Adipose tissue (tissue), 3 donors: ENCODE data around the gene KLHDC7B. TPM values are rescaled to one million over a fixed set of nuclear protein-coding genes. Genes with fewer than 3 reads are reported as not detected.

ENCODE experiments used
- H3K27ac ChIP-seq: one replicate; pipeline ENCODE4 v1.5.1; 2013; ENCODE audit warnings: low read depth, low read length
- WGBS, 3 donors: extraction: QIAGEN DNeasy Blood & Tissue Kit; methylation state at CpG; one replicate each; pipeline ENCODE4 v1.1.7; 2013; 5-methylcytosine and 5-hydroxymethylcytosine counted together
- polyA plus RNA-seq, 3 donors: library from polyadenylated mRNA; stranded (reverse); fragments of 200-250 nt; gene quantifications; one replicate each; pipeline ENCODE4 v1.2.3, GENCODE V29; 2013
- donor health status: healthy with polysubstance abuse.
- donor health status: Bipolar disorder and iron deficiency.
- donor health status: healthy.

KLHDC7B gene
- polyA plus RNA-seq: under 1 TPM; 0.11 to 0.23 (median 0.21) TPM

DNA sequence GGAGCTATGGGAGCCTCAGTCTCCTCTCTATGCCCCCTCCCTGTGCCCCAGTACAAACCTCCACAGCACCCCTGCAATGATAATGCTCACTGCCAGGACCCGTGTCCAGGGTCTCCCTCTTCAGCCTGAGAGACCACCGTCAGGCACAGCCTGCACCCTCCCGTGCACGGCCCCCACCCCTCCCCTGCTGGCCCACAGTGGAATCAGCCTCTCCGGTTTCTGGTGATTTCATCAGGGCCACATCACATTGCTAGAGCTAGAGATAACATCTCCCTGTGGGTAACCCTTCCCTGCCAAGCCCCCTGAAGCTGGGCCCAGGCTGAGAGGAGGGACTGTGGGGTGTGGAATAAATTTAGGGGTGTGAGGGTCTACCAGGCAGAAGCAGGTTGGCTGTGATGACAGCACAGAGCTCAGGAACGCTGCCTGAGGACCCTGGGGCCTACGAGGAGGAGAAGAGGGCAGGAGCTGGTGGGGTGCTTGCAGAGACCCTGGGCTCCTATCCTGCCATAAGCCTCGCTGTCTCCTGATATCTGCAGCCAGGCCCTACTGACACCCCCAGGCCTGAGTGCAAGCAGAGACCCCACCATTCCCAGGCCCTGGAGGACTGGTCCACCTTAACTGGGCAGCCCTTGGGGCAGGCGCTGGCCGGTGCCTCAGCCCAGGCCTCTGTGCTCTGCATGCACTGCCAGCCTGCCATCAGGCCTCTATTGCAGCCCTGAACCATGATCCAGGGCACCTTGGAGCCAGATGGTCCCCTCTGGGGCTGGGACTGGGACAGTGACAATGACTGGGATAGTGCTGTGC is at the start of gene KLHDC7B:
TSS of gene KLHDC7B (plus strand) at position 378 of the 804 bp plus-strand sequence. CDS start at position 723, 345 bp downstream.
- no peak within 1 kb of the TSS for H3K27ac ChIP-seq
- WGBS, 3 donors: 62 to 71% (median 64%) methylated on average over 9 to 10 of the region's 10 CpGs

GRCh38 chr22:50497093-50497492 is 48.6 kb upstream of the KLHDC7B start:
- WGBS, 3 donors: 72 to 88% (median 80%) methylated on average over 6 of the region's 6 CpGs
- no peak overlapping the region for H3K27ac ChIP-seq

DNA sequence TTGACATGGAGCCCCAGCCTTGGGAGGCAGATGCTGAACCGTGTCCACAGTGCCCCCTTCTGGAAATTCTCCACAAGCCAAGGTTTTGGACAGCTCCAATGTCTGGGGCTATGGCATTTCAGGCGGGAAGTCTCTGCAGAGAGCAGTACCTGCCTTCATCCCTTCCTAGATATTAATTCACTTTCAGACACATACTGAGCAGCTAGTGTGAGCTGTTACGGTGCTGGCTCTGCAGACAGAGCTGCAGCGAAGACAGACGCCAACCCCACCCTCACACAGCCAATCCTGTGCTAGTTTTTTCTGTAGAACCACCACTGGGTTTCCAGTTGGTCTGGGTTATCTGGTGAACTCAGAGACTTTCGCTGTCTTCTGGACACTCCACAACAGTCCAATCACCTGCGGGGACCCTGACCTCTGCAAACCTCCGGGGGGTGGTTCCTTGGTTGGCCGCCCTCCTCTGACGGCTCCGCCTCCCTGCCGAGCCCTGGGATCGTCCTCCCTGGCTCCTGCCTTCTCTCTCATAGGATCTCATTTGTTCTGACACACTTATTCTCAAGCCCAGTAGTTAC is 47.3 kb upstream of the KLHDC7B start:
- no peak overlapping the region for H3K27ac ChIP-seq
- 4 to 21% (median 5%) methylated on average over 13 of the region's 13 CpGs for WGBS, 3 donors

- 82 to 95% (median 91%) methylated on average over 12 of the region's 12 CpGs for WGBS, 3 donors
Measured at GRCh38 chr22:50500452-50500851, 45.2 kb upstream of the KLHDC7B start.

GRCh38 chr22:50502096-50502495 is 43.6 kb upstream of the KLHDC7B start:
- no peak overlapping the region for H3K27ac ChIP-seq
- WGBS, 3 donors: 85 to 92% (median 87%) methylated on average over 6 of the region's 6 CpGs

More at GRCh38 chr22:50500452-50500851, 45.2 kb upstream of the KLHDC7B start:
- no peak overlapping the region for H3K27ac ChIP-seq

GRCh38 chr22:50502628-50503474 is 42.8 kb upstream of the KLHDC7B start:
- H3K27ac ChIP-seq: no peak overlapping the region
- 84 to 87% (median 86%) methylated on average over 22 to 24 of the region's 24 CpGs for WGBS, 3 donors

- H3K27ac ChIP-seq: no peak overlapping the region
- 86 to 91% (median 90%) methylated on average over 17 to 24 of the region's 26 CpGs for WGBS, 3 donors
Measured at GRCh38 chr22:50503475-50504145, 42.1 kb upstream of the KLHDC7B start.

GRCh38 chr22:50504369-50505211 is 41.1 kb upstream of the KLHDC7B start:
- H3K27ac ChIP-seq: no peak overlapping the region
- WGBS, 3 donors: 63 to 97% (median 95%) methylated on average over 34 to 44 of the region's 44 CpGs

DNA sequence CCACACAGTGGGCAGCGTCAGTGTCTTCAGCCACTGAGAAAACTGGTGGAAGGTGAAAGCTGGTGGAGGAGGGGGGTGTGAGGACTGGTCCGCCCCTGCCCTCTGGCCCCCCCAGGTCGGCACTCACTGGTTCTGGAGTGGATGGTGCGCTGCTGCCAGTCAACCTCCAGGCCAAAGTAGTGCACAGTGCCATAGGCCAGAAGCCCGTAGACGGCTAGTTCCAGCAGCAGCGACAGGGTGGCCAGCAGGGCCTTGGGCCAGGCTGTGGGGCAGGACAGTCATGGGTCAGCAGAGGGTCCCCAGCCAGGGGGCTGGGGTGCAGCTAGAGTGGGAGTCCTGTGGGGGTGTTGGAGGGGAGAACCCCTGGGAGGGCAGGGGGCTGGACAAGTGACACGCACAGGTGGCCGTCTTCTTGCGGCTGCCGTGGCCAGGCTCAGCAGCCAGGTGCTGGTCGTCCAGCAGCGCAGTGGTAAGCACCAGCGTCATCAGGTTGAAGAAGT is 40.4 kb upstream of the KLHDC7B start:
- H3K27ac ChIP-seq: no peak overlapping the region
- WGBS, 3 donors: 51 to 95% (median 90%) methylated on average over 14 of the region's 14 CpGs

GRCh38 chr22:50505776-50506610 is 39.7 kb upstream of the KLHDC7B start:
- 53 to 92% (median 90%) methylated on average over 38 to 41 of the region's 41 CpGs for WGBS, 3 donors
- no peak overlapping the region for H3K27ac ChIP-seq

GRCh38 chr22:50506611-50507420 is 38.9 kb upstream of the KLHDC7B start:
- H3K27ac ChIP-seq: no peak overlapping the region
- 9 to 36% (median 27%) methylated on average over 21 of the region's 21 CpGs for WGBS, 3 donors

DNA sequence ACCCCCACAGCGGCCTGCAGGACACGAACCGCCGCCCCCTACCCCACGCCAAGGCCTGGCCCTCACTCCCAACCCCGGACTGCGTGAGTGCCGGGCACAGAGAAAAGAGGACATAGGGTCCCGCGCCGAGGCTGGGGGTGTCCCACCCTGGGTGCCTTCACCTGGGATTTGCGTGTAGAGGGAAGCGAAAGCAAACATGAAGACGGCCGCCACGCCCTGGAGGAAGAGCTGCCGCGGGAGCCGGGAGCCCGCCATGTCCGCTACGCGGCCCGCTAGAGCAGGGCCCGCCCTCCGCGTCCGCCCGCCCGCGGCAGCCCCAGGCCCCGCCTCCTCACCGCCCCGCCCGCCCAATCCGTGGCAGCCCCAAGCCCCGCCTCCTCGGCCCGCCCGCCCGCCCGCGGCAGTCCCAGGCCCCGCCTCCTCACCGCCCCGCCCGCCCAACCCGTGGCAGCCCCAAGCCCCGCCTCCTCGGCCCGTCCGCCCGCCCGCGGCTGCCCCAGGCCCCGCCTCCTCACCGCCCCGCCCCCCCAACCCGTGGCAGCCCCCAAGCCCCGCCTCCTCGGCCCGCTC is 38.2 kb upstream of the KLHDC7B start, which contains the start of gene LMF2:
TSS of gene LMF2 (minus strand) at position 282 of the 570 bp plus-strand sequence. CDS start at position 255, 27 bp downstream.
- no peak within 1 kb of the TSS for H3K27ac ChIP-seq
- WGBS, 3 donors: 0% methylated on average over 27 to 57 of the region's 62 CpGs

- 1% methylated on average over 71 to 76 of the region's 76 CpGs for WGBS, 3 donors
- no peak within 1 kb of the TSS for H3K27ac ChIP-seq
Measured at GRCh38 chr22:50507991-50508884, 37.5 kb upstream of the KLHDC7B start, which contains the start of gene NCAPH2. Gene NCAPH2, plus strand, starts transcription at chr22:50508224. Its CDS starts 114 bp downstream, at chr22:50508338.

GRCh38 chr22:50508897-50509296 is 36.8 kb upstream of the KLHDC7B start:
- 10 to 19% (median 16%) methylated on average over 3 of the region's 3 CpGs for WGBS, 3 donors
- no peak overlapping the region for H3K27ac ChIP-seq
